Posterior cingulate gyrus (tissue), 11 donors: ENCODE results near the gene MOGAT1.
"Not testable (repeated sequence)": the region's sequence is repeated elsewhere in the genome, so short reads cannot be mapped to it uniquely, and the experiment has no call there.

Source experiments
- DNase-seq, 10 donors: peaks; one replicate each; pipeline versions ENCODE4 v3.0.0 to v3.0.0-alpha.2; 2020 to 2021; ENCODE audit warnings: mixed read lengths in 3 of 10
- intact Hi-C: fragments of 100-400 bp; cut with DNase I; formaldehyde crosslinking; loops from one replicate; pipeline ENCODE4 v1.15.1; 2023

The MOGAT1 gene

DNA sequence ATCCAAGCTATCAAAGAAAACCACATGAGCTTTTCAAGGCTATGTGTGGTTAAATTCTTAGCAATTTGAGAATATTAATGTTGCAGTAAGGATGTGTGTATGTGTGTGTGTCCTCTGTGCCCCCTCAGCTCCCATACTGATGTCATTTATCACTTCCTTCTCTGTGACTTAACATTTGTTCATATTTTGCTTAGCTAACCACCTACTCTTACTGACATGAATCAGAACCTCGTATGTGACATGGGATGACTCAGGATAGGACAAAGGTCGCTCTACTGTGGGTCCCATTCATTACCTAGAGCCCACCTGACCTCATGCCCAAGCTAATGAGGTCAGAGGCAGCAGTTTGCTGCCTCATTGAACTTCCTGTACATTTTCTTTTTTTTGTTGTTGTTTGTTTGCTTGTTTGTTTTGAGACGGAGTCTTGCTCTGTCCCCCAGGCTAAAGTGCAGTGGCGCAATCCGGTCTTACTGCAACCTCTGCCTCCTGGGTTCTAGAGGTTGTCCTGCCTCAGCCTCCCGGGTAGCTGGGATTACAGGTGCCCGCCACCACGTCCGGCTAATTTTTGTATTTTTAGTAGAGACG, 36.3 kb downstream of the MOGAT1 start:
- intact Hi-C loops = loop anchor here (1.0 to 10.0 kb wide), 3 partner anchors 35 to 196 kb away; no protein-coding TSS in a partner anchor
- no peak for DNase-seq

DNA sequence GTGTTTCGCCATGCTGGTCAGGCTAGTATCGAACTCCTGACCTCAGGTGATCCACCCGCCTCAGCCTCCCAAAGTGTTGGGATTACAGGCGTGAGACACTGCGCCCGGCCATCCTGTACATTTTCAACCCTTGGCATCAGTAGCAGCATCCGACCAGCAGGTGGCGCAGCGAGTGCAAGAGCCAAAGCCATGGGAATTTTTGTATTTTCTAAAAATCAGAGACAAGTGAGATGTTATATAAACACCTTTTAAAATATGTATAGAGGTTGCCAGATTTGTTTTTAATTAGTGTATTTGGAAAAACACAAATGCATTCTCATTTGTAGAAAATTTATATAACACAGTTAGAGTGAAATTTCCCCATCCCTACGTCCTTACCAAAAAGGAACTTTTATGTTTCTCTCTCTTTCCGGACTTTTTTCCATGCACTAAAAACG, 36.8 kb downstream of the MOGAT1 start:
- intact Hi-C loops = loop anchor here (1.0 to 10.0 kb wide), 3 partner anchors 34 to 195 kb away; no protein-coding TSS in a partner anchor

DNA sequence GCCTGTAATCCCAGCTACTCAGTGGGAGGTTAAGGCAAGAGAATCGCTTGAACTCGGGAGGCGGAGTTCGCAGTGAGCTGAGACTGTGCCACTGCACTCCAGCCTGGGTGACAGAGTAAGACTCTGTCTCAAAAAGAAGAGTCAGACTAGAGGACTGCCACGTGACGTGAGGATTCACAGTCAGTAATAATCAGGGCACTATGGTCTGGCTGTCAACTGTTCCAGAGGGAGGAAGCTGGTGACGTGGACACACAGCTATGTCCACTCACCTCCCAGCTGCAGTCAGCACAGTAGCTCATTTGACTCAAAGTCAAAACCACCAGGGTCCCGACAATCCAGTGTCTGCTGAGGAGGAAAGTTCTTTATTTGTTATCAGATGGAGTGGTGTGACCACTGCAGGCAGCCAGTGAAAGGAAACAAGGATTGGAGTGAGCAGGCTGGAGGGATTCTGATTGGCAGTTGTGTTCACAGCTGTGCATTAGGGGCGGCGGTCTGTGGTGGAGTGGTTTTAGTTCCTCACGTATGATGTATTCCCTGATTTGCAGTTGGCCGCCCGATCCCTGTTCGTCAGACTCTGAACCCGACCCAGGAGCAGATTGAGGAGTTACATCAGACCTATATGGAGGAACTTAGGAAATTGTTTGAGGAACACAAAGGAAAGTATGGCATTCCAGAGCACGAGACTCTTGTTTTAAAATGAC, 37.9 kb downstream of the MOGAT1 start:
- DNase-seq = peak in 8 of 10 donors; percentile 31 to 88 (median 61)

More for the DNA sequence above, 36.8 kb downstream of the MOGAT1 start:
- DNase-seq = peak; percentile 75 to 97 (median 87)

DNA sequence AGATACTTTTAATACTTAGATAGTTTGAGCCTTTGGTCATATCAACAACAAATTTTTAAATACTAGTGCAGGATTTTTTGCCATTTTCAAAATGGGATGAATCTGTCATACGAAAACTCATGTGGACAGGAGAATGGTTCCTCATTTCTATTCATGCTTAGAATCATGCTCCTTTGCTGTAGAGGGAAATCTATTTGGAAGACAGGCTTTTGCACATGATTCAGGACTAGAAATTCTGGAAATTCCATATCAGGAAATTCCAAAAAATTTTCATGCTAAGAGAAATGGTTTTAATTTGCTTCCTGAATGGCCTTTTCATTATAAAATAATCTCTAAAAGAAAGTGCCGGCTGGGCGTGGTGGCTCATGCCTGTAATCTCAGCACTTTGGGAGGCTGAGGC, 39.3 kb downstream of the MOGAT1 start:
- no peak for DNase-seq
- intact Hi-C loops = no loop called here

More for the DNA sequence above, 37.9 kb downstream of the MOGAT1 start:
- intact Hi-C loops = loop anchor here (1.0 to 10.0 kb wide), 3 partner anchors 33 to 152 kb away; partner anchors contain the start of gene ACSL3

DNA sequence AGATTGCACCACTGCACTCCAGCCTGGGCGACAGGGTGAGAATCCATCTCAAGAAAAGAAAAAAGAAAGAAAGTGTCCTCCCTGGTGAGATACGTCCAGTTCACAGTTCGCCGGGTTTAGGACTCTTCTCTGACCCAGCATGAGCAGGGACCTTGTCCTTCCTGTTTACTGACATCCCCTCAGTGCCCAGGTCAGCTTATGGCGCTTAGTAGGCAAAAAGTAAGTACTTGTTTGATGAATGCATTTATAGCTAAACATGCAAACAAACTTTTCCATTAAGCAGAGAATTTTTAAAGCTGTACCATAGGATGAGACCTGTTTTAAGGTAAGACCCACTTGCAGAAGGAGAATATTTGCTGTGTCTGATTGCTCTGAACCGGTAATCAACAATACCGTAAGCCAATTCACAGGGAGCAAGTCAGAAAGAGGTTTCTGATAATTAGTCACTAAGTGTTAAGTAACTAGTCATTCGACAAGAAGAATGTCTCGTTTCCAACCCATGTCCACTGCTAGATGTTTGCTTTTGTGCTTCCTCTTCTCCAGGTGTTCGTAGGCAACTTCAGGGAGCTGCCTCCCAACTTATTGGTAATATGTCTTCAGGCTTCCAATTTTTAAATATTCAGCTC, 40.0 kb downstream of the MOGAT1 start:
- DNase-seq = no peak
- intact Hi-C loops = no loop called here

DNA sequence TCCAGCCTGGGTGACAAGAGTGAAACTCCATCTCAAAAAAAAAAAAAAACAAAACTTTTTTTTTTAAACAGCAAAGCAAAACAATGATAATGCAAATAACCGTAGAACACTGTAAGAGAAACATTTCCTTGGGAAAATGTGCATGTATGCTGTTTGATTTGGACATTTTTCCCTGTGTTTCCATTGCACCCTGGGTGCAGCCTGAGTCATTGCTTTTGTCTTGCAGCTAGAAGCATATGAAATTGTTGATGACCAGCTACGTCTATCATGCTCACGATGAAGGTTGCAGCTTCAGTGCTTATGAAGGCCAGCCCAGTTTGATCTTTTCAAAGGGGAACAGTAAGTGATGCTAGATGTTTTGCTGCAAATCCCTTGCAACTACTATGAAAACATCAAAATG, 41.5 kb downstream of the MOGAT1 start:
- intact Hi-C loops = no loop called here
- no peak for DNase-seq

DNA sequence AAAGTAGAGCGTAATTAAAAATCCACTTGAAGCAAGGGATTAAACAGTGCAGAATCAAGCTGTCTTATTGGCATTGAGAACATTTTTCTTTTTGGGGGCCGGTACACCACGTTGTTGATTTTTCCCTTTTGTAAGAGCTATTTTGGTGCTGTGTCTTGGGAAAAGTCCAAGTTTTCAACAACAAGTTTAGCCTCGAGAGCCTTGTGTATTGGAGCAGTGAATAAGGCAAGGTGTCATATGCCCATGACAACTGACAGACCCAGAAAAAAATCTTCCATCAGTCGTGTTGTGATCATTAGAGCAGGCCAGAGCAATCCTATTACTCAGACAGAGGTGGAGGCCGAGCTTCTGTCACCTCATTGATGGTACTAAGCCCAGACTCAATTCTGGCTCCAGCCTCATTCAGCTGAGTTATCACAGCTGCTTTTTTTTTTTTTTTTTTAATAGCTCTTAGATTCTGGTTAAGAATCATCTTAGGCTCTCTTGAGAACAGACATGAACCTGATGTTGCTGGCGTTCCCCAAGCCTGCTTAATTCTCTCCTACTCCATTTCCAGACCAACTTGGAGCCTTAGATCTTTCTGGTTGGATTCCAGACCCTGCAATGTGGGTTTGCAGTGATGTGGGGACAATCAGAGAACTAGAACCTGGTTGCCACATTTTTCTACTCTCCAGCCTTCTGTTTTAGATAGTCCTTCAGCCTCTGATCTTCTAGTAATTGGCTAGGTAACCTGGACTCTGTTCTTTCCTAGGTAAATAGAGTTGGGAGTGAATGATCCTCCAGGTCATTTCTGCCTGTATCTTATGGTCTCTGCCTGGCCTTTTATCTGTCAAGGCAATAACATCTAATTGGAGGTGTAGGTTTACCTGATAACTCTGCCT, 43.1 kb downstream of the MOGAT1 start:
- DNase-seq = no peak
- intact Hi-C loops = no loop called here

DNA sequence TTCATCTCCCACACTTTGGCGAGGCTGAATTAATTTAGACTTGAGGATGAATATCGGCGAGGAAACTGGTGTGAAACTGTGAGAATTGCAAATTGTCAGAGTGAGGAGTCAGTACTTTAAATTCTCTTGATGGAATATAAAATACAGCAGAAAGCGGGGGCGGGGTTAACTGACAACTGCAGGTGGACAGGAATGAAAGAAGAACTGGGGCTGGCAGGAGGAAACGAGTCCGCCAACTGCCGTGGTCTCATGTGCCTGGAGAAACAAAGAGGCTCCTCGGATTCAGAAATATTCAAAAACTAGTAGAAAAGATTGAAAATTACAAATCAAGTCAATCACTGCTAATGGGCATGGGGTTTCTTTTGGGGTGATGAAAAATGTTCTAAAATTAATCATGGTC, 44.3 kb downstream of the MOGAT1 start:
- intact Hi-C loops = no loop called here
- DNase-seq = peak in 3 of 10 donors; percentile 46 to 84 (median 78)

DNA sequence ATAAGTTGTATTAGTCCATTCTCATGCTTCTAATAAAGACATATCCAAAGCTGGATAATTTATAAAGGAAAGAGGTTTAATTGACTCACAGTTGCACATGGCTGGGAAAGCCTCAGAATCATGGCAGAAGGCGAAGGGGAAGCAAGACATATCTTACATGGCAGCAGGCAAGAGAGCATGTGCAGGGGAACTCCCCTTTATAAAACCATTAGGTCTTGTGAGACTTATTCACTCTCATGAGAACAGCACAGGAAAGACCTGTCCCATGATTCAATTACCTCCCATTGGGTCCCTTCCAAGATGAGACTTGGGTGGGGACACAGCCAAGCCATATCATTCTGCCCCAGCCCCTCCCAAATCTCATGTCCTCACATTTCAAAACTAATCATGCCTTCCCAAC, 48.3 kb downstream of the MOGAT1 start:
- DNase-seq, intact Hi-C loops: not testable (repeated sequence)

DNA sequence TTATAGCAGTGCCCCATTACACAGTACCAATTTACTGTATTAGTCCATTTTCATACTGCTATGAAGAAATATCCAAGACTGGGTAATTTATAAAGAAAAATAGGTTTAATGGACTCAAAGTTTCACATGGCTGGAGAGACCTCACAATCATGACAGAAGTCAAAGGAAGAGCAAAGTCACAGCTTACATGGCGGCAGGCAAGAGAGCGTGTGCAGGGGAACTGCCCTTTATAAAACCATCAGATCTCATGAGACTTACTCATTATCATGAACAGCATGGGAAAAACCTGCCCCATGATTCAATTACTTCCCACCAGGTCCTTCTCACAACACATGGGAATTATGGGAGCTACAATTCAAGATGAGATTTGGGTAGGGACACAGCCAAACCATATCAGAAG, 50.1 kb downstream of the MOGAT1 start:
- DNase-seq, intact Hi-C loops: not testable (repeated sequence)

DNA sequence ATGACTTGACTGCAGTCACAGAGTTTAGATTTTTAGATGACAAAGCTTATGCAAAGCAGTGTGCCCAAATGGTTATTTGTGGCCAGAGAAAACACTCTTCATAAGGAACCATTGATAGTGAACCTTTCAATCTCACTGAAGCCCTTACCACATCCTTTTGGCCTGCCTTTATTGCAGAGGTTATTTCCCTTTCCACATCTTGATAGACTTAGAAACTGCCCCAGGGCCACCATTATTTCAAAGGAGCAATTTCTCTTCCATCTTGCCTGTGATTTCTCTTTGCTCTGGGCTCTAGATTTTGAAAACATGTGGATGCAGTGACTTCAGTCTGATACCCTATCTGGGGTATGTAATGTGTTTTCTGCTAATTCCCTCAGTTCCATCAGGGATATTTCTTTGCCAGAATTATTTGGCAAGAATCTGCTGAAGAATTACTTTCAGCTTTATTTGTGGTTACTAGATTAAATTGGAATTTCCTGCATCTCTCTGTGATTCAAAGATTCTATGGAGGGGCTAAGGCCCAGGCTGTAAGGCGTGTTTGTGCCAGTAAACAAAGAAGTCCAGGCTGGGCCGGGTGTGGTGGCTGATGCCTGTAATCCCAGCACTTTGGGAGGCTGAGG, 51.0 kb downstream of the MOGAT1 start:
- intact Hi-C loops = no loop called here
- no peak for DNase-seq

DNA sequence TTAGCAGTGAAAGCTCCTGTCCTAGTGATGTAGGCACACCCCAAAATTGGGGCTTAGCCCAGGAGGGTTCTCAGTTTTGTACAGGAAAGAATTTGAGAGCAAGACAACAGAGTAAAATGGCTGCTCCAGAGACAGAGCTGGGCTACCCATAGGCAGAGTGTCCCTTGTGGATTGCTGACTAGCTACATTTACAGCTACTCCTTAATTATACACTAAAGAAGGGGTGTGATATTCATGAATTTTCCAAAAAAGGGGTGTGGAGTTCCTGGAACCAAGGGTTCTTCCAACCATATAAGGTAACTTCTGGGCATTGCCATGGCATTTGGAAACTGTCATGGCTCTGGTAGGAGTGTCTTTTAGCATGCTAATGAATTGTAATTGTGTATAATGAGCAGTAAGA, 52.8 kb downstream of the MOGAT1 start:
- intact Hi-C loops = no loop called here
- DNase-seq = no peak

DNA sequence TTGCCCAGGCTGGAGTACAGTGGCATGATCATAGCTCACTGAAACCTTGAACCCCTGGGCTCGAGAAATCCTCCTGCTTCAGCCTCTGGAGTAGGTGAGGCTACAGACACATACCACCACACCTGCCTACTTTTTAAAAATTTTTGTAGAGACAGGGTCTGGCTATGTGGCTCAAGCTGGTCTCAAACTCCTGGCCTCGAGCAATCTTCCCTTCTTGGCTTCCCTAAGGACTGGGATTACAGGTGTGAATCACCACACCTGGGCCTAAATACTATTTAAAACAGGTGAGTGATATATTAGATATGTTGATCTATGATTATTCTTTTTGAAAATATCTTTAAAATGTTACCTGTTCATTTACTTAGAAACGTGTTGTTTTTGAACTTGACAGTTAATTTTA, 57.2 kb downstream of the MOGAT1 start:
- DNase-seq = no peak
- intact Hi-C loops = no loop called here

DNA sequence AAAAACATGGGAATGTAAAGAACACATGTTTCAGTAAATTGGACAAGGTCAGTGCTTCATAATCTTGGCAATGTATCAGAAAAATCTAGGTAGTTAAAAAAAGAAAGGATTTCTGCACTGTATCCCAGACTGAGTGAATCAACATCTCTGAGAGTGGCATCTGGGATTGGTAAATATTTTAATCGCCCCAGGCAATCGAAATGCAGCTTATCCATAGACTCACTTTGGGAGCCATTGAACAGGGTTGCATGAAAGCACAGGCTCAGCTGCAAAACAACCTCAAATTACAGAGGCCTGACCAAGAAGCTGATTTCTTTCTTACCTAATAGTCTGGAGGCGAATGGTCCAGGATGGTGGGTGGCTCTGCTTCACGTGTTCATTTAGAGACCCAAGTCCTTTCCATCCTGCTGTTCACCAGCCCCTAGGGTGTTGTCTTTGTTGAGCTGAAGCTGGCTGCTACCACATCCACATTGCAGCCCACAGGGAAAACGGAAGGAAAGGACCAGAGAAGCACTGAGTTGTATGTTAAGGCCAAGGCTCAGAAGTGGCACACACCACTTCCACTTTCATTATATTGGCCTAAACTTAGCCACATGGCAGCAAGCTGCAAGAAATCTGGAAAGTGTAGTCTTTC, 59.0 kb downstream of the MOGAT1 start:
- intact Hi-C loops = no loop called here
- DNase-seq = no peak

DNA sequence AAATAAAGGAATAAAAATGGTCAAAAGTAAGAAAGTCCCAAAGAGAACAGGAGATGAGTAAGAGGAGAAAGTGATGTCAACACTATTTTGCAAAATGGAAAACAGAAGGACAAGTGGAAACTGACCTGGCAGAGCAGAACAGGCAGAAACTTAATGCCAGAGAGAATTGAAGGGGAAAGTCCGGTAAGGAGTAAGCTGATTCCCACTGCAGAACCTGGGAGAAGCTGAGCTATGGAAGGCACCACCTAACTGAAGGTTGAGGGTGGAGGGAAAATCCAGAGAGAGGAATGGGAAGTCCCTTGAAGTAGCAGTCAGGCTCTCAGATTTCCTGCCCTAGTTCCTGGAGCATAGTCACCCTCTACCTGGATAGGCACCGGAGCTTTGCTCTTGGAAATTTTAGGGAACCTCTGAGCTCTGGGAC, 59.8 kb downstream of the MOGAT1 start:
- DNase-seq = no peak
- intact Hi-C loops = no loop called here

DNA sequence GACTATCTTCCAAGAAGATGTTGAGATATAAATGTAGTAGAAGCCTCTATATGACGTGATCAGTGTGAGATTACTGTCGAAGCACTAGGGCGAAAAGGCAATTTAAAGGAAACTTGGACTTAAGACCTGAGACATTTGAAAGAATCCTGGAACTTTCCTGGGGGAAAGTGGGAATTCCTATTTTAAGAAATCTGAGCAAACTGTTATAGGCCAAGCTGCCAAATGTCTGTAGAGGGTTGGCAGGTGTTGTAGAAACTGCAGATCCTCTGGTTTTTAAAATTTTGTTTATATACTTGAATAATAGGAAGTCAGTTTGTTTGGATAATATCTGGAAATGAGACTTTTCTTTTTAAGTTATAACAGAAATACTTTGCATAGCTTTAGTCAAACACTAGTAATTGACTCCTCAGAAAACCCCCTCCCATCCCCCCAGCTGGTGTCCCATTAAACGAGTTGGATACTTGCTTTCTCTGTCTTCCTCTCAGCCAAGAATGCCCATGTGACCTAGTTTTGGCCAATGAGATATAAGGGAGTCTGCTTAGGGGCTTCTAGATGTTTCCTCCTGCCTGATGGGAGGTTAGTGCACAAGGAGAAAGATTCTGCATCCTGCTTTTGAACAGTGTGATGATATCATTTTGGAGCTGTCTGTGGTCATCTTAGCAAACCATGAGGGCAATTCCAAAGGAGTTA, 61.2 kb downstream of the MOGAT1 start:
- DNase-seq = no peak
- intact Hi-C loops = no loop called here

DNA sequence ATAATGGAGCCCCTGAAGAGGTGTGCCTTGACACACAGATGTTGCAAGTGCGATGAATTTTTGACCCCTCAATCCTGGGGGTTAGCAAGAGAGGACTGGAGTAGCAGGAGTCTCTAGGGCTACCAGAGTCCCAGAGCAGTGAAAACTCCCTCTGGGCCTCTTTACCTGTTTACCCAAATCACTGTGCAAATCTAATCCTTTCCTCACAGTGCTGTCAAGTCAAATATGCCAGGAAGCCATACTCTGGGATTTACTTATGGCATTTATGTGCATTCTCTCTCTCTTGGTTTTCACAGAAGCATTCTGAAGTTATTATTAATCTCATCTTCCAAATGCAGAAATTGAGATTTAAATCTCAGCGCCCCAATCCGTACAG, 62.0 kb downstream of the MOGAT1 start:
- intact Hi-C loops = no loop called here
- no peak for DNase-seq

DNA sequence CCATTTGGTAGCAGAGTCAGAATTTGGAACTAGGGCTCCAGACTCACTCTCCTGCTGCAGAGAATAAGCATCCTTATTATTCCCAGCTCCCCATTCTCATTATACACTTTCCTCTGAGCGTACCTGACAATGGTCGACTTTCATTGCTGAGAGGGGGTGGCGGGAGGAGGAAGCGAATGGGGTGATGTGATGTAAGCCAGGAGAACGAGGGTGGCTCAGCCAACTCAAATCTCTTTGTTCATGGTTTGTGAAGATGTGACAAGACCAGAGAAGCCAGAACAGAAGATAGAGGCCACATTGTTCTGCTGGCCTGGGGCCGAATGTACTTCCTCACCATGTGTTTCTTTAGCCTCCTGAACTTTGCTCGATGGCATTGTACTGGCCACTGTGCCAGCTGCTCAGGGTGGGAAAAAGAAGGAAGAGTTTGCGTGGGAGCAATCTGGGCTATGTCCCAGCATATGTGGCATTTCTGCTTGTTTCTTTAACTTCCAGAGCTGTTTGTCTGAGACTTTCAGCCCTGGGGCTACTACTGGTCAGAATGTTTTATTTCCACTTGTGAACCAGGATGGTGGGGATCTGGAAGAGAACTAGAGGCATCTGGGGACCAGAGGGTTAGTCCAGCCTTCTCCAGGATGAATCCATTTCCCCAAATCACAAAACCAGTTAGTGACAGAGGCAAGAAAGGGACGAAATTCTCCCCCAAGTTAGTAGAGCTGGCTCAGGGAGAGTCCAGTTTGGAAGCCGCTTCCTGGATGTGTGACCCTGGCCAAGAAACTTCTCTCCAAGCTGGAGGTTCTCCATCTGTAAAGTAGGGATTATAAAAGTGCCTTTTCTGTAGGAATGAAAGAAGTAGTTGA, 62.6 kb downstream of the MOGAT1 start:
- peak in 6 of 10 donors; percentile 26 to 85 (median 29) for DNase-seq
- intact Hi-C loops = no loop called here
